Thyroid gland (tissue), 4 donors: Measurements from ENCODE around the gene ESRP2. TPM values are rescaled to one million over a fixed set of nuclear protein-coding genes. Genes with fewer than 3 reads are reported as not detected.

Experiments
- DNase-seq, 2 donors: peaks; one replicate each; pipeline ENCODE4 v3.0.0-alpha.2; 2019
- H3K27ac ChIP-seq, 3 donors: fragments of 200-600 bp; sonication (generic); 1 replicate in 2 of 3; 2 replicates in 1 of 3; pipeline ENCODE4 v1.5.1; 2016 to 2019; ENCODE audit warnings: mild to moderate bottlenecking in 1 of 3, moderate library complexity in 1 of 3
- H3K27me3 ChIP-seq: fragments of 200-600 bp; sonication (generic); one replicate; pipeline ENCODE4 v1.5.1; 2019
- H3K36me3 ChIP-seq, 2 donors: fragments of 200-600 bp; sonication (generic); one replicate each; pipeline ENCODE4 v1.5.1; 2016 to 2019
- H3K4me1 ChIP-seq, 2 donors: fragments of 200-600 bp; sonication (generic); one replicate each; pipeline ENCODE4 v1.5.1; 2017 to 2019
- H3K4me3 ChIP-seq, 3 donors: fragments of 200-600 bp; sonication (generic); replicated peaks in 1 of 3; 1 replicate in 2 of 3; 2 replicates in 1 of 3; pipeline ENCODE4 v1.5.1; 2016; ENCODE audit warnings: mild to moderate bottlenecking in 1 of 3
- H3K9me3 ChIP-seq: fragments of 200-600 bp; sonication (generic); one replicate; pipeline ENCODE4 v1.5.1; 2017
- POLR2A ChIP-seq, 2 donors: fragments of 450-650 bp; IDR thresholded peaks; one replicate each; pipeline ENCODE4 v1.6.1; 2017; ENCODE audit warnings: antibody characterized with exemption in 2 of 2, mild to moderate bottlenecking in 2 of 2, moderate library complexity in 1 of 2
- WGBS, 2 donors: methylation state at CpG; one replicate each; pipeline ENCODE4 v1.1.5; 2017; 5-methylcytosine and 5-hydroxymethylcytosine counted together
- intact Hi-C: fragments of 100-400 bp; cut with DNase I; formaldehyde crosslinking; loops from one replicate; pipeline ENCODE4 v1.15.1; 2023
- microRNA-seq: library from miRNA; unstranded; fragments of <30 nt; microRNA quantifications from one replicate; pipeline ENCODE4, GENCODE V29; 2016
- small RNA-seq: library from RNA; depleted of rRNA; stranded (forward); fragments of <200 nt; gene quantifications from one replicate; pipeline ENCODE3, GENCODE V24; 2016
- total RNA-seq, 4 donors: library from RNA; depleted of rRNA; stranded (reverse); fragments of >200 nt; gene quantifications; one replicate each; pipeline ENCODE4 v1.2.3, GENCODE V29; 2016
- TF ChIP-seq, protein P1 (sequence below), 6 experiments: fragments of 200-600 bp in 3 of 6; fragments of 450-650 bp in 3 of 6; sonication (generic) in 3 of 6; IDR thresholded peaks; one replicate each; pipeline ENCODE4 v1.5.1; 2016 to 2019; ENCODE audit warnings: antibody characterized with exemption in 6 of 6, mild to moderate bottlenecking in 2 of 6, inconsistent platforms in 1 of 6, moderate library complexity in 1 of 6

The ESRP2 gene
- total RNA-seq, 4 donors from 2014 or later = 42.9 to 86.9 (median 50.5) TPM

DNA sequence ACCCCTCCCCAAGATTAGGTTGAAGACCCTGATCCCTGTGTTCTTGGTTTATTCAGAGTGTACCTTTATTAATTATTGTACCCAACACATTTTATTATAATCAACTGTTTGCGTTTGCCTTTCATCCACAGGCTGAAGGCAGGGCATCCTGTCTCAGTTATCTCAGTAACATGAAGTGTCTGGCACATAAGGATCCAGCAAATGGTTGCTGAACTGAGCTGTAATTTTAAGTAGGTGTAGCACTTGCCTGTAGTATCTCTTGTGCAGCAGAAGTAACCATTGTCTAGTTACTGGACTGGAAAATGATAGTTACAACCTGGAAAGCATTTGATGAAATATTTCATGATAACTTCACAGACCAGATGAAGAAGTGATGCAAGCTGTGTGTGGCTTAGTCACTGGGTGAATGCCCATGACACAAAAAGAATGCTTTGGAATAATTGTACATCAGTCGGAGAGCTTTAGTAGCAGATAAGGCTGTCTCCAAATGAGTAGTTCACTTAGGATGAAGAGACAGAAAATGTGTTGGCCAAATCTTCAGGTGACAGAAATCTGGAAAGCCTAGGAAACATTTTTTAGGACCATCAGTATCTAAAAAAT, 56.6 kb downstream of the ESRP2 start:
- DNase-seq = no peak

More for the DNA sequence above, 56.6 kb downstream of the ESRP2 start:
- Histone ChIP-seq H3K4me1 (peaks cover 0 to 10% of the 10 kb centered on the region in 2 donors), H3K36me3 (peaks cover 9 to 14% of the 10 kb centered on the region in 2 donors), H3K9me3 (no peaks in the 10 kb centered on the region), H3K27ac (no peak overlapping the region), H3K4me3 (no peak overlapping the region), H3K27me3 (no peaks in the 10 kb centered on the region)
- TF ChIP-seq POLR2A (IDR thresholded peaks at IDR 0.05) = no peak
- TF ChIP-seq, protein P1, sequence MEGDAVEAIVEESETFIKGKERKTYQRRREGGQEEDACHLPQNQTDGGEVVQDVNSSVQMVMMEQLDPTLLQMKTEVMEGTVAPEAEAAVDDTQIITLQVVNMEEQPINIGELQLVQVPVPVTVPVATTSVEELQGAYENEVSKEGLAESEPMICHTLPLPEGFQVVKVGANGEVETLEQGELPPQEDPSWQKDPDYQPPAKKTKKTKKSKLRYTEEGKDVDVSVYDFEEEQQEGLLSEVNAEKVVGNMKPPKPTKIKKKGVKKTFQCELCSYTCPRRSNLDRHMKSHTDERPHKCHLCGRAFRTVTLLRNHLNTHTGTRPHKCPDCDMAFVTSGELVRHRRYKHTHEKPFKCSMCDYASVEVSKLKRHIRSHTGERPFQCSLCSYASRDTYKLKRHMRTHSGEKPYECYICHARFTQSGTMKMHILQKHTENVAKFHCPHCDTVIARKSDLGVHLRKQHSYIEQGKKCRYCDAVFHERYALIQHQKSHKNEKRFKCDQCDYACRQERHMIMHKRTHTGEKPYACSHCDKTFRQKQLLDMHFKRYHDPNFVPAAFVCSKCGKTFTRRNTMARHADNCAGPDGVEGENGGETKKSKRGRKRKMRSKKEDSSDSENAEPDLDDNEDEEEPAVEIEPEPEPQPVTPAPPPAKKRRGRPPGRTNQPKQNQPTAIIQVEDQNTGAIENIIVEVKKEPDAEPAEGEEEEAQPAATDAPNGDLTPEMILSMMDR (IDR thresholded peaks at IDR 0.05) = no peak
- intact Hi-C loops = no loop called here
- 52 to 63% methylated on average over 2 of the region's 2 CpGs for WGBS, 2 donors

Small RNAs within 50 kb of the gene (microRNA-seq; reads per million reads assigned to microRNA genes)
- gene MIR6773 = not detected

Small RNAs within 50 kb of the gene (small RNA-seq; reads per million reads assigned to genes)
- gene RF00554 (not detected), gene RNU6-1262P (not detected)

Other genes starting within 250 kb of the ESRP2 start
- 1 to 10 TPM in 3 of 4 donors, under 1 TPM in 1; 0.22 to 2.5 (median 2.1) TPM for gene DPEP2, start 236.6 kb downstream of the ESRP2 start, total RNA-seq
- not detected for gene DPEP2NB, start 220.2 kb downstream of the ESRP2 start, total RNA-seq
- 10 to 100 TPM in 1 of 4 donors, 1 to 10 TPM in 3; 4.2 to 10.0 (median 6.6) TPM for gene DDX28, start 212.9 kb downstream of the ESRP2 start, total RNA-seq
- gene DUS2, start 212.8 kb downstream of the ESRP2 start, total RNA-seq = 10 to 100 TPM; 10.0 to 14.1 (median 12.9) TPM
- 100 to 1,000 TPM in 1 of 4 donors, 10 to 100 TPM in 3; 67.7 to 107 (median 71.7) TPM for gene NFATC3, start 150.8 kb downstream of the ESRP2 start, total RNA-seq
- 10 to 100 TPM; 20.8 to 40.3 (median 38.4) TPM for gene PLA2G15, start 9.2 kb upstream of the ESRP2 start, total RNA-seq
- gene SLC7A6, start 28.4 kb upstream of the ESRP2 start, total RNA-seq = 100 to 1,000 TPM in 1 of 4 donors, 10 to 100 TPM in 3; 73.1 to 116 (median 85.7) TPM
- gene SLC7A6OS, start 74.8 kb upstream of the ESRP2 start, total RNA-seq = 10 to 100 TPM; 13.4 to 25.8 (median 18.7) TPM
- gene PRMT7, start 74.9 kb upstream of the ESRP2 start, total RNA-seq = 10 to 100 TPM; 41.7 to 57.0 (median 46.9) TPM
- gene SMPD3, start 212.4 kb upstream of the ESRP2 start, total RNA-seq = 1 to 10 TPM in 3 of 4 donors, under 1 TPM in 1; 0.33 to 2.4 (median 1.3) TPM